ENCODE results near the gene ARHGEF17.

DNA sequence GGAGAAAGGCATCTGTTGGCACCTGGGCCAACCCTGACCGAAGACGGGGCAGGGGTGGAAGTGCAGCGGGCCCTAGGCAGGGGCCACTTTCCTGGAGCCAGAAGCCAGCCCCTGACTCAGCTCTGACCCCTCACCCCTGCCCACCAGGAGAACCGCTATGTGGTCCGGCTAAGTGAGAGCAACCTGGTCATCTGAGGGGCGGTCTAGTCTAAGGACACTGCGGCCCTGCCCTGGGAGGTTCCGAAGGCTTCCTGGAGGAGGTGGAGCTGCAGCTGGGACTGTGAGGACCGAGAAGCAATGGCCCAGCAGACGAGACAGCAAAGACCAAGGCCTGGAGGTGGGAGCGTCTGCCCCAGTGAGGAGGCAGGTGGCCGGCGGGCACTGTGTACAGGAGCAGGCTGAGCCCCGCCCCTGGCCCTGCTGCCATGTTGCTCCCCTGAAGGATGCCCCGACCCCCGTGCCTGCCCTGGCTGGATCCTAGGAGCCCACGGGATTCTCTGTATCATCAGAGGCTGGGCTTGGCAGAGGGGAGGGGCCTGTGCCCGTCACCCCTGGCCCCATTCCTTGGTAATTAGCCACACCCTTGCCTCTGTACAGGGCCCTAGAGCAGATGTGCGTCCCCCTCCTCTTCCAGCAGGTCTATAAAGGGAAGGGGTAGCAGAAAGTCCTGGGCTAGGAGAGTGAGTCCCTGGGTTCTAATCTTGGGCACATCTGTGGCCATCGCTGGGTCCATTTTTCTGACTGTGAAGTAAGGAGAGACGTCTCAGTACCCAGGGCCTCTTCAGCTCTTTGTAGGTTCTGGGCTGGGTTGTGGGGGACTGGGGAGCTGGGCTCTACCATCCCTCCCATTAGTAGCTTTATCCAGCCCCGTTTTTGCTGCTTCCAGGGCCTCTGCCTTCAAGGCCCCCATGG lies 87.5 kb downstream of the ARHGEF17 start:
- TF ChIP-seq POLR2A (IDR thresholded peaks at IDR 0.05) (no peak), POLR2AphosphoS5 (IDR thresholded peaks at IDR 0.05) (no peak)

Data from stomach (tissue), 4 donors.